ENCODE results near the gene C1GALT1.
"Not testable (repeated sequence)": the region's sequence is repeated elsewhere in the genome, so short reads cannot be mapped to it uniquely, and the experiment has no call there.

The C1GALT1 gene

DNA sequence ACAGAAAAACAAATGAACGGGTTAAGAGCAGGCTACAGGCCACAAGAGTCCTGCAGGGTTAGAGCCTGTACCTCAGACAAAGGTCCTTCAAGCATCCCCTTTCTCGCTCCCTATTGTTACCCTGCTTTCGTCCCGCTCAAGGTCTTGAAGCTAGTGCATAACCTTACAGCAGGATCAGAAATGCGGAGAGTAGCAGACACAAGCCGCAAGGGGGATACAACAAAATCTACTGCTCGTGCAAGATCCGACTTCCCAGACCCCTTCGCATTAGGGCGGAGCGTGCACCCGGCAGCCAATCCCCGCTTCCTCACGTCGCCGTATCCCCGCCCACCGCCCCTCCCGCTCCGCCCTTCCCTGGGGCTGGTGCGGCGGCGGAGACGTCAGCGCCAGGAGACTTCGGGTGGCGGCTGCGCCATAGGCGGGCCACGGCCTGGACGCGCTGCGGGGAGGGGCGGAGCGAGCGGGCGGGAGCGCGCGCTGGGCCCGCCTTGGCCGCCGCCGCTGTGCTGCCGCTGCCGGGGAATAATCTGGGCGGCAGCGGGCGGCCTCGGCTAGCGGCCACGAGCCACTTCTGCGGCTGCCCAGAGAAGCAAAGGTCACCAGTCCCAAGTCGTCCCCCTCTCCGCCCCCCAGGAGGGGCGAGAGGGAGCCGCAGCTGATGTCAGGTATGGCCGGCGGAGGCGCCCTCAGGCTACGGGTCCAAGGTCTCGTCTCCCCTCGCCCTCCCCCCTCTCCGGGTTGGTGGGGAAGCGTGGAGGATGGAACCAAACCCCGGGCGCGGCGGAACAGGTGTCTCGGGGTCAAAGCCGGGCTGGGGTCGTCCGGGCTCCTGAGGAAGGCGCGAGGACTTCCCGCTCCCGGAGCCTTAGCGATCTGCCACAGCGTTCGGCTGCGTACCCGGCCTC lies at the start of gene C1GALT1:
C1GALT1 (plus strand) TSS at position 389 of the 905 bp plus-strand sequence. CDS start 51,776 bp downstream, outside the sequence.
- DNase-seq: peak; percentile 97

DNA sequence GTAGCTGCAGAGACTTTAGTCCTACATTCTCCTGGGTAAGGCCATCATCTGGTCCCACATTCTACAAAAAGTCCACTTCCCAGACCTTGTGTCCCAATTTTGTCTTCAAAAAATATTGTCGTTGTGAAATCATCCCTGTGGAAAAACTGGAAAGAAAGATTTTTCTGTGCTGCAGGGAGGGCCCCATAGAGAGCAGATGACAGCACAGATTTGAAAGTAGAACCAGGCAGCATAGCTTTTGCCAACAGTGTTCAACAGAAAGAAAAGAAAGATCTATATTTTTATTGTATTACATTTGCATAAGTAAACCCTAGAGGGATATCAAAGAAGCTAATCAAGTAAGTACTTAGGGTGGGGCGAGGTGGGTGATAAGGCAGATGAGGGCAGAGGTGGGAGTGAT lies 48.3 kb upstream of the C1GALT1 start:
- DNase-seq: no peak

DNA sequence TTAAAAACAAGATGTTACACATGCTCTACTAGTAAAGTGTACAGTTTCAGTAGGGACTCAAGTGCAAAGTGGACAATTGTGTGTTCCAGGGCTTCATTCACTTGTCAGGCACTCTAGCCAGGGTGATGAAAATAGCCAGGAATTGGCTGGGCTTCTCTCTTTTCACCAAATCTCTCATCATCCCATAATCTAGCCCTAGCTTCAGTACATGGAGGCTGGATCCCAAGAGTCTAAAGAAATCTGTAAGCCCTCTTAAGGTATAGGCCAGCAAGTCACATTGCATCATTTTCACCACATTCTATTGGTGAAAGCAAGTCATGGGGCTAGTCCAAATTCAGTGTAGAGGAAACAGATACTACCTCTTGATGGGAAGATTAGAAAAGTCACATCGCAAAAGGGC lies 47.3 kb upstream of the C1GALT1 start:
- DNase-seq: no peak

DNA sequence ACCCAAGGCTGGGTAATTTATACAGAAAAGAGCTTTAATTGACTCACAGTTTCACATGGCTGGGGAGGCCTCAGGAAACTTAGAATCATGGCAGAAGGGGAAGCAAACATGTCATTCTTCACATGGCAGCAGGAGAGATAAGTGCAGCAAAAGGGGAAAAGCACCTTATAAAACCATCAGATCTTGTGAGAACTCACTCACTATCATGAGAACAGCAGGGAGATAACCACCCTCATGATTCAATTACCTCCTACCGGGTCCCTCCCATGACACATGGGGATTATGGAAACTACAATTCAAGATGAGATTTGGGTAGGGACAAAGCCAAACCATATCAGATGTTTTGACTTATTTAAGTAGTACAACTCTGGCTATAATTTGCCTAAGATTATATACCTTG lies 46.4 kb upstream of the C1GALT1 start:
- not testable (repeated sequence) for DNase-seq

DNA sequence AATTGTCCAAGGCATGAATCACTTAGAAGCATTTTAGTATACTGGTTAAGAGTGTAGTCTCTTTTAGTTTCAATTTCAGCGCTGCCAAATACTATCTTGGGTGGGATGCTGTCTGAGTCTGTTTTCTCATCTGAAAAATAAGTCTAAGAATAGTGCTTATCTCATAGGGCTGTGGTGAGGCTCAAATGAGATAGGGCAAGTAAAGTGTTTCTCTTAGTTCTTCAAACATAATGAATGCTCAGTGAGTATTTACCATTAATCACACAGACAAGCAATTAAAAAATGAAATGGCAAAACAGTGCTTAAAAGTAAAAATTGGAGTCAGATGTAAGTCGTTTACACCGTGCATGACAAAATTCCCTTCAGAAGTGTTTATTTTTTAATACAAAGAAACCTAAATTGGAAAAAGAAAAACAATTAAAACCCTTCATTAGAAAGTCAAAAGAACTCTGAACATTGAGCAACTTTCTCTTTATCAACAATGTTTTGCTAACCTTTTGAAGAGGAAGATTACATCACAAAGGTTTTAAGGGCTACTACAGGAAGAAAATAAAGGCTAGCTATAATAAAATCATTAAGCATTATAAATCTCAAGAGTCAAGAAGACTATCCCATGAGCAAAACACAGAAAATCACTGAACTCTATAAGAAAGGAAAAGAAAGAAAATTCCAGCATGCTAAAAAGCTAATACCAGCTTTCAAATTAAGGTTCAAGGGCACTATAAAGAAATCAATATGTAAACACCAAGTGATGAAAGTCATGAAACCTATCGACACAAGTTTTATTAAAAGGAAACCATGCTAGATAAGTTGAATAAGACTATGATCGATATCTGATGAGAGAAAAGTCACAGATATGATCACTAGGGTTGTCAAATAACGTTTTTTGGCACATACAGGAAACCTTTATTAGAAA lies 45.6 kb upstream of the C1GALT1 start:
- no peak for DNase-seq

DNA sequence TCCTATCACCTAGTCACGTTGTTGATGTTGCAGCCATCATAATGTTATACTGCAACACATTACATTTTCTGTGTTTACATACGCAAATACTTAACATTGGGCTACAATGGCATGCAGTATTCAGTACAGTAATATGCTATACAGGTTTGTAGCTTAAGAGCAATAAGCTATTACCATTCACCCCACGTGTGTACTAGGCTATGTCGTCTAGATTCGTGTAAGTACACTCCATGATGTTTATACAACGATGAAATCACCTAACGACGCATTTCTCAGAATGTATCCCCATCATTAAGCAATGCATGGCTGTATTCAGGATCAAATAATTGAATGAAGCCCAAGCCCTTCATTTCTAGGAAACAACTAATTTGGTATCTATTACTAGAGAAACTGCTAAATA lies 43.4 kb upstream of the C1GALT1 start:
- DNase-seq: no peak

DNA sequence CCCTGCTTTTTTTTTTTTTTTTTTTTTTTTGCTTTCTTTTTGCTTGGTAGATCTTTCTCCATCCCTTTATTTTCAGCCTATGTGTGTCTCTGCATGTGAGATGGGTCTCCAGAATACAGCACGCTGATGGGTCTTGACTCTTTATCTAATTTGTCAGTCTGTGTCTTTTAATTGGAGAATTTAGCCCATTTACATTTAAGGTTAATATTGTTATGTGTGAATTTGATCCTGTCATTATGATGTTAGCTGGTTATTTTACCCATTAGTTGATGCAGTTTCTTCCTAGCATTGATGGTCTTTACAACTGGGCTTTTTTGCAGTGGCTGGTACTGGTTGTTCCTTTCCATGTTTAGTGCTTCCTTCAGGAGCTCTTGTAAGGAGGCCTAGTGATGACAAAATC lies 38.9 kb upstream of the C1GALT1 start:
- DNase-seq: not testable (repeated sequence)

DNA sequence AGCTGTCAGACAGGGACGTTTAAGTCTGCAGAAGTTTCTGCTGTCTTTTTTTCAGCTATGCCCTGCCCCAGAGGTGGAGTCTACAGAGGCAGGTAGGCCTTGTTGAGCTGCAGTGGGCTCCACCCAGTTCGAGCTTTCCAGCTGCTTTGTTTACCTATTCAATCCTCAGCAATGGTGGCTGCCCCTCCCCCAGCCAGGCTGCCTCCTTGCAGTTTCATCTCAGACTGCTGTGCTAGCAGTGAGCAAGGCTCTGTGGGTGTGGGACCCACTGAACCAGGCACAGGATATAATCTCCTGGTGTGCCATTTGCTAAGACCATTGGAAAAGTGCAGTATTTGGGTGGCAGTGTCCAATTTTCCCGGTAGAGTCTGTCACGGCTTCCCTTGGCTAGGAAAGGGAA lies 37.2 kb upstream of the C1GALT1 start:
- DNase-seq: not testable (repeated sequence)

GRCh38 chr7:7146837-7147236 lies 35.5 kb upstream of the C1GALT1 start:
- no peak for DNase-seq

GRCh38 chr7:7148798-7149481 lies 33.4 kb upstream of the C1GALT1 start:
- no peak for DNase-seq

- no peak for DNase-seq
Measured at GRCh38 chr7:7151285-7151684, 31.1 kb upstream of the C1GALT1 start.

- no peak for DNase-seq
Measured at GRCh38 chr7:7151865-7152264, 30.5 kb upstream of the C1GALT1 start.

GRCh38 chr7:7152315-7152714 lies 30.0 kb upstream of the C1GALT1 start:
- DNase-seq: no peak

DNA sequence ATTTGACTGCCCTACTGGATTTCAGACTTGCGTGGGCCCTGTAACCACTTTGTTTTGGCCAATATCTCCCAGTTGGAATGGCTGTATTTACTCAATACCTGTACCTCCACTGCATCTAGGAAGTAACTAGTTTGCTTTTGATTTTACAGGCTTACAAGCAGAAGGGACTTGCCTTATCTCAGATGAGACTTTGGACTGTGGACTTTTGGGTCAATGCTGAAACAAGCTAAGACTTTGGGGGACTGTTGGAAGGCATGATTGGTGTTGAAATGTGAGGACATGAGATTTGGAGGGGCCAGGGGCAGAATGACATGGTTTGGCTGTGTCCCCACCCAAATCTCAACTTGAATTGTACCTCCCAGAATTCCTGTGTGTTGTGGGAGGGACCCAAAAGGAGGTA lies 28.0 kb upstream of the C1GALT1 start:
- not testable (repeated sequence) for DNase-seq

GRCh38 chr7:7156663-7157062 lies 25.7 kb upstream of the C1GALT1 start:
- no peak for DNase-seq

GRCh38 chr7:7157177-7157886 lies 25.0 kb upstream of the C1GALT1 start:
- DNase-seq: peak; percentile 25

DNA sequence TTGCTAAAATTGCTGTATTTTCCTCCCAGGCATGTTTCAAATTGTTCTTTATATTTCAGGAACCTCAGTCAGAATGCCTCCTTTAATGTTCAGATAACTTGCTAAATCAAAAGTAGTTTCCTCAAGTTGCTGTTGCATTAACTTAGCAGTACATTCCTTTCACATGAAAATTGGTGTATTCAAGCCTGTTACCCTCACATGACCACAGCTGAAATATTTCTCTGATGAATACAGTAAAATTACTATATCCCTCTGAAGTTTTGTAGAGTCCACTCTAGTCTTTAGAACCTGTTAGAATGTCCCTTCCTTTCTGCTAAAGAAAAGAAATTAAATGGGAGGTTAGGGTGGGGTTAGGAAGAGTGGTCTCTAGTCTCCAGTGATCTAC lies 24.5 kb upstream of the C1GALT1 start:
- peak; percentile 68 for DNase-seq

- DNase-seq: no peak
Measured at GRCh38 chr7:7159063-7159658, 23.2 kb upstream of the C1GALT1 start.

- DNase-seq: no peak
Measured at GRCh38 chr7:7164591-7164990, 17.8 kb upstream of the C1GALT1 start.

GRCh38 chr7:7165372-7165771 lies 17.0 kb upstream of the C1GALT1 start:
- DNase-seq: no peak

DNA sequence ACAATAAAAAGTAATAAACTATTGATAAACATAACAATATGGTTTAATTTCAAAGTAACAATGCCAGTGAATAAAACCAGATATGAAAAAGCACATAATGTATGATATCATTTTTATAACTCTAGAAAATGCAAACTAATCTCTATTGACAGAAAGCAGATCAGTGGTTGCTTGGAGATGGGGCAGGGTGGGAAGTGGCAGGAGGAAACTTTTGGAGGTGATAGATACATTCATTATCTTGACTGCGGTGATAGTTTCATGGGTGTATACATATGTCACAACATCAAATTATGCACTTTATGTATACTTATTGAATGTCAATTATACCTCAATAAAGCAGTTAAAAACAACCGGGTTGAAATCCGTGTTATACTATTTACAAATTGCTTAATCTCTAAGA lies 16.0 kb upstream of the C1GALT1 start:
- DNase-seq: no peak

DNA sequence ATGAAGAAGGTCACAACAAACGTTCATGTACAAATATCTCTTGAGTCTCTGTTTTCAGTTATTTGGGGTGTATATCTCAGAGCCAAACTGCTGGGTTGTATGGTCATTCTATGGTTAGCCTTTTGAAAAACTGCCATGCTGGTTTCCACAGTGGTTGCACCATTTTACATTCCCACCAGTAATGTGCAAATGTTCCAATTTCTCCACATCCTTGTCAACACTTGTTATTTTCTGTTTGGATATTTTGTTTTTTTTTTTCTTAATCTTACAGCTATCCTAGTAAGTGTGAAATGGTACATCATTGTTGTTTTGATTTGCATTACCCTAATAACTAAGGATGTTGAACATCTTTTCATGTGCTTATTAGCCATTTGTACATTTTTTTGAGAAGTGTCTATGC lies 13.0 kb upstream of the C1GALT1 start:
- DNase-seq: no peak

Data from kidney glomerular epithelial cell (primary cell).